Caco-2 (cell line): ENCODE data around the gene PLCB4. TPM values are rescaled to one million over a fixed set of nuclear protein-coding genes. Genes with fewer than 3 reads are reported as not detected.

Source experiments
- BruUV-seq: library from RNA; stranded (reverse); fragments of 400-500 nt; replicated peaks from 2 replicates; lab custom pipeline; 2021; lab: Mats Ljungman, UMichigan
- CTCF ChIA-PET: fragments of 300-600 bp; sonication (Branson Sonifier 250); formaldehyde crosslinking; loops from one replicate; lab custom pipeline; 2022; ENCODE audit warnings: antibody characterized with exemption; lab: Charles Lee
- POLR2A ChIA-PET: fragments of 300-600 bp; sonication (Branson Sonifier 250); formaldehyde crosslinking; loops from one replicate; lab custom pipeline; 2022; ENCODE audit warnings: antibody characterized with exemption; lab: Charles Lee
- DNase-seq, 2 experiments: peaks; one replicate each; pipeline versions ENCODE4 v3.0.0 to v3.0.0-alpha.2; 2020 to 2022
- H3K27me3 ChIP-seq: replicated peaks from 2 replicates; pipeline ENCODE4 v1.6.0; 2011; ENCODE audit warnings: low read length; ENCODE audit not compliant: control insufficient read depth, insufficient read depth
- H3K36me3 ChIP-seq: 2 replicates; pipeline ENCODE4 v1.5.1; 2011; ENCODE audit warnings: low read length; ENCODE audit not compliant: control insufficient read depth, insufficient read depth
- H3K4me1 ChIP-seq: fragments of 250-450 bp; sonication (Bioruptor Pico); 2 replicates; pipeline ENCODE4 v1.5.1; 2020; ENCODE audit warnings: mild to moderate bottlenecking
- H3K4me3 ChIP-seq: 2 replicates; pipeline ENCODE4 v1.5.1; 2011; ENCODE audit warnings: low read depth, mild to moderate bottlenecking, control low read depth, low read length
- H3K9me3 ChIP-seq: fragments of 250-450 bp; sonication (Bioruptor Pico); 2 replicates; pipeline ENCODE4 v1.5.1; 2020; ENCODE audit warnings: mild to moderate bottlenecking, moderate library complexity
- H3K27ac Mint-ChIP-seq: one replicate; pipeline ENCODE4 v1.8.0; 2022; ENCODE audit warnings: mixed read lengths; ENCODE audit not compliant: unreplicated experiment
- H3K27me3 Mint-ChIP-seq: one replicate; pipeline ENCODE4 v1.8.0; 2022; ENCODE audit warnings: mixed read lengths; ENCODE audit not compliant: insufficient read depth, unreplicated experiment
- H3K36me3 Mint-ChIP-seq: one replicate; pipeline ENCODE4 v1.8.0; 2022; ENCODE audit warnings: mild to moderate bottlenecking, mixed read lengths; ENCODE audit not compliant: insufficient read depth, unreplicated experiment
- H3K4me1 Mint-ChIP-seq: one replicate; pipeline ENCODE4 v1.8.0; 2022; ENCODE audit warnings: low read depth, mixed read lengths; ENCODE audit not compliant: unreplicated experiment
- H3K4me3 Mint-ChIP-seq: one replicate; pipeline ENCODE4 v1.8.0; 2022; ENCODE audit warnings: mild to moderate bottlenecking, moderate library complexity, mixed read lengths; ENCODE audit not compliant: unreplicated experiment
- H3K9me3 Mint-ChIP-seq: one replicate; pipeline ENCODE4 v1.8.0; 2022; ENCODE audit warnings: mixed read lengths; ENCODE audit not compliant: unreplicated experiment
- CTCF ChIP-seq, 2 experiments: fragments of 200-600 bp in 1 of 2; IDR thresholded peaks; 1 replicate in 1 of 2; 2 replicates in 1 of 2; pipeline versions ENCODE4 v1.5.1 to v1.8.0; 2011 to 2022; ENCODE audit warnings: antibody characterized with exemption in 1 of 2, control low read depth in 1 of 2, inconsistent platforms in 1 of 2, low read depth in 1 of 2, low read length in 1 of 2, mild to moderate bottlenecking in 1 of 2, moderate library complexity in 1 of 2; ENCODE audit not compliant: insufficient read depth in 1 of 2, severe bottlenecking in 1 of 2, unreplicated experiment in 1 of 2
- intact Hi-C: fragments of 100-400 bp; cut with micrococcal nuclease; formaldehyde crosslinking; loops from one replicate; pipeline ENCODE4 v1.10.0; 2022; ENCODE audit not compliant: unreplicated experiment
- total RNA-seq: library from RNA; stranded (reverse); gene quantifications from 2 replicates; pipeline ENCODE4 v1.2.3, GENCODE V29; 2022

Gene PLCB4
- total RNA-seq, 1 experiment from 2014 or later: 3.0 TPM

GRCh38 chr20:9206486-9206885 is 137.6 kb downstream of the PLCB4 start:
- no peak for TF ChIP-seq CTCF (IDR thresholded peaks at IDR 0.05; ENCODE audit: insufficient read depth in 1 of 2, low read depth in 1 of 2, low read length in 1 of 2, severe bottlenecking in 1 of 2, unreplicated experiment in 1 of 2)
- no peak overlapping the region for H3K4me3 Mint-ChIP-seq
- no peaks in the 10 kb centered on the region for H3K4me1 Mint-ChIP-seq
- intact Hi-C loops: no loop called here
- Histone ChIP-seq H3K9me3 (no peaks in the 10 kb centered on the region), H3K4me1 (no peaks in the 10 kb centered on the region), H3K36me3 (no peaks in the 10 kb centered on the region), H3K27me3 (no peaks in the 10 kb centered on the region), H3K4me3 (no peak overlapping the region)
- ChIA-PET POLR2A (no interaction called here), CTCF (no interaction called here)
- no peak for DNase-seq
- H3K36me3 Mint-ChIP-seq: no peaks in the 10 kb centered on the region
- no peaks in the 10 kb centered on the region for H3K27me3 Mint-ChIP-seq
- BruUV-seq: no TSS peak
- no peak overlapping the region for H3K27ac Mint-ChIP-seq
- no peaks in the 10 kb centered on the region for H3K9me3 Mint-ChIP-seq

- Histone ChIP-seq H3K9me3 (no peaks in the 10 kb centered on the region), H3K4me3 (no peak overlapping the region), H3K4me1 (no peaks in the 10 kb centered on the region), H3K36me3 (no peaks in the 10 kb centered on the region), H3K27me3 (no peaks in the 10 kb centered on the region; the same call in 1 of the 2 replicates)
- H3K9me3 Mint-ChIP-seq: no peaks in the 10 kb centered on the region
- no peaks in the 10 kb centered on the region for H3K36me3 Mint-ChIP-seq
- ChIA-PET CTCF (no interaction called here), POLR2A (no interaction called here)
- intact Hi-C loops: no loop called here
- DNase-seq: no peak
- H3K27ac Mint-ChIP-seq: no peak overlapping the region
- no peaks in the 10 kb centered on the region for H3K4me1 Mint-ChIP-seq
- no peak overlapping the region for H3K4me3 Mint-ChIP-seq
- no peaks in the 10 kb centered on the region for H3K27me3 Mint-ChIP-seq
- no TSS peak for BruUV-seq
- TF ChIP-seq CTCF (IDR thresholded peaks at IDR 0.05; ENCODE audit: insufficient read depth in 1 of 2, low read depth in 1 of 2, low read length in 1 of 2, severe bottlenecking in 1 of 2, unreplicated experiment in 1 of 2): no peak
These were observed 138.4 kb downstream of the PLCB4 start for GRCh38 chr20:9207253-9207652.

GRCh38 chr20:9210356-9210755 is 141.5 kb downstream of the PLCB4 start:
- H3K4me1 Mint-ChIP-seq: no peaks in the 10 kb centered on the region
- no peak for TF ChIP-seq CTCF (IDR thresholded peaks at IDR 0.05; ENCODE audit: insufficient read depth in 1 of 2, low read depth in 1 of 2, low read length in 1 of 2, severe bottlenecking in 1 of 2, unreplicated experiment in 1 of 2)
- H3K36me3 Mint-ChIP-seq: no peaks in the 10 kb centered on the region
- POLR2A ChIA-PET: no interaction called here
- Histone ChIP-seq H3K27me3 (no peaks in the 10 kb centered on the region; the same call in 1 of the 2 replicates), H3K9me3 (no peaks in the 10 kb centered on the region), H3K4me1 (no peaks in the 10 kb centered on the region), H3K4me3 (no peak overlapping the region), H3K36me3 (no peaks in the 10 kb centered on the region)
- BruUV-seq: no TSS peak
- H3K9me3 Mint-ChIP-seq: no peaks in the 10 kb centered on the region
- H3K27me3 Mint-ChIP-seq: no peaks in the 10 kb centered on the region
- H3K4me3 Mint-ChIP-seq: no peak overlapping the region
- no peak overlapping the region for H3K27ac Mint-ChIP-seq
- intact Hi-C loops: no loop called here
- CTCF ChIA-PET: no interaction called here
- no peak for DNase-seq
